AG09309 (cell line): ENCODE data around the gene APBB2.
"Not testable (repeated sequence)": the region's sequence is repeated elsewhere in the genome, so short reads cannot be mapped to it uniquely, and the experiment has no call there.

ENCODE experiments used
- DNase-seq: peaks from one replicate; pipeline ENCODE4 v3.0.0-alpha.2; 2010; ENCODE audit warnings: low read depth
- H3K4me3 ChIP-seq: 2 replicates; pipeline ENCODE4 v1.5.1; 2011; ENCODE audit warnings: mild to moderate bottlenecking, low read depth, low read length, moderate library complexity; ENCODE audit not compliant: control insufficient read depth
- TF ChIP-seq, protein P1 (sequence below): IDR thresholded peaks from 2 replicates; pipeline ENCODE4 v1.5.1; 2011; ENCODE audit warnings: mild to moderate bottlenecking, low read depth, low read length, inconsistent platforms; ENCODE audit not compliant: insufficient read depth, control insufficient read depth; ENCODE audit errors: missing control alignments

APBB2 gene

GRCh38 chr4:41057467-41057866, 156.9 kb downstream of the APBB2 start:
- TF ChIP-seq, protein P1, sequence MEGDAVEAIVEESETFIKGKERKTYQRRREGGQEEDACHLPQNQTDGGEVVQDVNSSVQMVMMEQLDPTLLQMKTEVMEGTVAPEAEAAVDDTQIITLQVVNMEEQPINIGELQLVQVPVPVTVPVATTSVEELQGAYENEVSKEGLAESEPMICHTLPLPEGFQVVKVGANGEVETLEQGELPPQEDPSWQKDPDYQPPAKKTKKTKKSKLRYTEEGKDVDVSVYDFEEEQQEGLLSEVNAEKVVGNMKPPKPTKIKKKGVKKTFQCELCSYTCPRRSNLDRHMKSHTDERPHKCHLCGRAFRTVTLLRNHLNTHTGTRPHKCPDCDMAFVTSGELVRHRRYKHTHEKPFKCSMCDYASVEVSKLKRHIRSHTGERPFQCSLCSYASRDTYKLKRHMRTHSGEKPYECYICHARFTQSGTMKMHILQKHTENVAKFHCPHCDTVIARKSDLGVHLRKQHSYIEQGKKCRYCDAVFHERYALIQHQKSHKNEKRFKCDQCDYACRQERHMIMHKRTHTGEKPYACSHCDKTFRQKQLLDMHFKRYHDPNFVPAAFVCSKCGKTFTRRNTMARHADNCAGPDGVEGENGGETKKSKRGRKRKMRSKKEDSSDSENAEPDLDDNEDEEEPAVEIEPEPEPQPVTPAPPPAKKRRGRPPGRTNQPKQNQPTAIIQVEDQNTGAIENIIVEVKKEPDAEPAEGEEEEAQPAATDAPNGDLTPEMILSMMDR, result no peak
- DNase-seq, result peak; percentile 81

DNA sequence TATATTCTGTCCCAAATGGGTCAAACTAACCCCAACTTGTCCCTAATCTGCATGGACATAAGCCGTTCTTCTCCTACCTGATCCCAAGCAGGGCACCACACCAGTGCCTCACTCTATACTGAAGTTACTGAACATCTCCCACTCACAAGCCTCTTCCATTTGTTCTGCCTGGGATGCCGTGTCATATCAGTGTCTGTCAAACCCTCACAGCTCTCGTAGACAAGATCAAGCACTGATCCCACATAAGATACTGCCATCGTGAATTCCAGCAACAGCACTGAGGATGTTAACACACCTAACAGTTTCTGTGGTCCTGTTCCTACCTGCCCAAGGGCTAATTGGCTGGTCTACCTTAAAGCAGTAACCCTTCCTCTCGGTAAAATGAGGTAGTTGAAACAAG, 162.1 kb downstream of the APBB2 start:
- TF ChIP-seq, protein P1, result no peak
- no peak overlapping the region for H3K4me3 ChIP-seq
- DNase-seq, result no peak

More at GRCh38 chr4:41057467-41057866, 156.9 kb downstream of the APBB2 start:
- H3K4me3 ChIP-seq, result no peak overlapping the region

DNA sequence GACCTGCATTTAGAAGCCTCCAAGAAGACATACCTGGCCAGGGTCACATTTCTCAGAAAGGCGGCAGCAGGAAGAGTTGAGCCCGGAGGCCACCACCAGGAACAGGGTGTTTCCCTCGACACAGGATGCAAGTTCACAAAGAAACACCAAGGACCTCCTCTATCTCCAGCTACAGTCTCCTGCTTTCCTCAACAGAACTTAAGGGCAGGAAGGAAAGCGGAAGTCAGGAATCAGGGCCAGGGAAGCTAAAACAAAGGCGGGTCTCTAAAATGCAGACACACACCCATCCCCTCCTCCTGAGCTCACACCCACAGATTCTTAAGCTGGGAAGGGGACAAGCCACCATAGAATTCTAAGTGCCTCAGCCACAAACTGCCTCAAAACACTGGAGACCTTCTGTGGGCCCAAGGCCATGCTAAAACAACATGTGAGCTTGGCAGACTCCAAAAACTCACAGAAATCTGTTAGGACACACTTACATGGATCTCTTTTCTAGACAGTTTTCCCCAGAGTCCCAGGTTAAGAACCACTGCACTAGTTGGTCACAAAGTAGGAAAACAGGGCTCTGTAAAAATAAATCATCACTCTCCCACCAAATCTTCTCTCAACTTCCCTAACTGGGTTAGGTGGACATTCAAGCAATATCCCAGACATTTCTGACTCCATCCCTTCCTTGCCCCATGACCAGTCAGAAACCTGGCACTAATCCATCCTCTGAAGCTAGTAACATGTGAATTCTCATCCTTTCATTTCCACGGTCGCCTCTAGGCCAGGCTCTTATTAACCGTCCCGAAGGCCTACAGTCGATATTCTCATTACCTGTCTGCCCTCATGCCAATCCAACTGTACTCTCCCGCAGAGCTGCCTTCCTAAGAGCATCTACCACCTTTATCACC, 163.2 kb downstream of the APBB2 start:
- TF ChIP-seq, protein P1, result no peak
- DNase-seq, result no peak
- no peak overlapping the region for H3K4me3 ChIP-seq

GRCh38 chr4:41050116-41050515, 164.2 kb downstream of the APBB2 start:
- TF ChIP-seq, protein P1, result no peak
- DNase-seq, result no peak
- H3K4me3 ChIP-seq, result no peak overlapping the region

GRCh38 chr4:41049176-41049575, 165.2 kb downstream of the APBB2 start:
- not testable (repeated sequence) for DNase-seq, H3K4me3 ChIP-seq

GRCh38 chr4:41044791-41045190, 169.6 kb downstream of the APBB2 start:
- DNase-seq, result no peak
- no peak overlapping the region for H3K4me3 ChIP-seq
- TF ChIP-seq, protein P1, result no peak

DNA sequence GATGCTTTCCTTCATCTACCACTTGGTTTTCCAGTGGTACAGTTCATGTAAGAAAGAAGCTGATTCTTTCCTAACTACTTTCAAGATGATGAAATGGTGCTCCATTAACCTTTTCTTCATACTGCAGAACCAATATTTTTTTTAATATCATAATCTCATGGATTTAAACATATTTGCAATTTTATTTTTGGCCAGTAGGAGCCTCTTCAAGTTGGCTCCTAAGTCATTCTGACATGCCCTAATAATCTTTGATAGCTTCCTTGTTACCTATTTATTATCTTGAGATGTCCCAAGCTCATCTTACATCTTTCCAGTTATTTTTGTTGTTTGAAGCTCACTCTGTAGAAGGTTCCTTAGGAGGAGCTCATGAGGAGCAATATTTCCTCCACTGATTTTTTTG, 170.2 kb downstream of the APBB2 start:
- no peak for DNase-seq
- H3K4me3 ChIP-seq, result no peak overlapping the region
- TF ChIP-seq, protein P1, result no peak
